Activated CD4-positive, alpha-beta T cell treated with anti-CD3 and anti-CD28 coated beads, Interleukin-2, amount 10 ng/mL, durations not matched to agents 7 days and 5 days (primary cell): Measurements from ENCODE around the gene HEMK1. TPM values are rescaled to one million over a fixed set of nuclear protein-coding genes. Genes with fewer than 3 reads are reported as not detected.

Source experiments
- CTCF ChIA-PET: fragments of 350-600 bp; sonication (Branson Sonifier 250); formaldehyde crosslinking; loops from one replicate; lab custom pipeline; 2021; ENCODE audit warnings: antibody characterized with exemption; lab: Charles Lee
- POLR2A ChIA-PET: fragments of 350-600 bp; sonication (Branson Sonifier 250); formaldehyde crosslinking; loops from one replicate; lab custom pipeline; 2021; ENCODE audit warnings: antibody characterized with exemption; lab: Charles Lee
- DNase-seq: peaks from one replicate; pipeline ENCODE4 v3.0.0-alpha.2; 2020
- H3K27ac Mint-ChIP-seq: one replicate; pipeline ENCODE4 v1.8.0; 2021; ENCODE audit warnings: mild to moderate bottlenecking, moderate library complexity, mixed read lengths
- H3K27me3 Mint-ChIP-seq: one replicate; pipeline ENCODE4 v1.8.0; 2021; ENCODE audit warnings: mixed read lengths
- H3K36me3 Mint-ChIP-seq: one replicate; pipeline ENCODE4 v1.8.0; 2021; ENCODE audit warnings: low read depth, mixed read lengths
- H3K4me1 Mint-ChIP-seq: one replicate; pipeline ENCODE4 v1.8.0; 2021; ENCODE audit warnings: mixed read lengths
- H3K4me3 Mint-ChIP-seq: one replicate; pipeline ENCODE4 v1.8.0; 2021; ENCODE audit warnings: mild to moderate bottlenecking, moderate library complexity, mixed read lengths
- H3K9me3 Mint-ChIP-seq: one replicate; pipeline ENCODE4 v1.8.0; 2021; ENCODE audit warnings: mixed read lengths
- total RNA-seq, 2 experiments: library from RNA; stranded (reverse); gene quantifications; one replicate each; pipeline ENCODE4 v1.2.3, GENCODE V29; 2021

The HEMK1 gene
- total RNA-seq, 2 experiments from 2014 or later, result 42.3 to 49.0 TPM

DNA sequence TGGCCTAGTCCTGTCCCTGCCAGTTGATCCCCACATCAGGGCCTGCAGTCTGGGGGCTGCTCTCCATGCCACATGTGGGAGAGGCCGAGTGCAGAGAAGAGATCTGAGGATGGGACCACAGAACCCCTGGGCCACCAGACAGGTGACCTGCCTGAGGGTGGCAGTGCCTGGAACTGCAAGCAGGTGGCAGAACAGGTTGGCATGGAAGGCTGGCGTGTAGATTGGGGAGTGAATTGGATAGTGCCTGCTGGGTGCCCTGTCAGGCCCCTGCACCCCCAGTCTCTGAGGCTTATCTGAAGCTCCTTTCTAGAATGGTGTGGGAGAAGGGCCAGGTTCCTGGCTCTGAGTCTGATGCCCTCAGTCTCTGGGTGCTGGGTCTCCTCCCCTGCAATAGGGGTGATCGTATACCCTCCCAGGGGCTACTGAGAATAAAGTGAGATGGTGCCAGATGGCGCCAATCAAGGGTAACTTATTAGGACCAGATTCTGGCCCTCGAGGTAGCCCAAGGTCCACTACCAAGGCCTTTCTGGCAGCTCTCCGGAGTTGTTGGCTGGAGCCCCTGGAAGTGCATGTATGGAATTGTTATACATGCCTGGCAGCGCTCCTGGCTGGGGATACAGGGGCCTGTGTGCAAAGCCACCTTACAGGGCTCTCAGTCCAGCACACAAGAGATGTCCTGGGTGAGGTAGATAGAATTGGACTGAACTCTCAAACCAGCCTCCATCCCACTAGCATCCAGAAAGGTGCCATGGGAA, 17.5 kb upstream of the HEMK1 start:
- Mint-ChIP-seq H3K27me3 (no peaks in the 10 kb centered on the region), H3K4me1 (peaks cover 9% of the 10 kb centered on the region), H3K27ac (no peak overlapping the region), H3K9me3 (no peaks in the 10 kb centered on the region), H3K36me3 (no peaks in the 10 kb centered on the region), H3K4me3 (no peak overlapping the region)
- ChIA-PET CTCF (interaction anchor here (1.4 to 2.3 kb wide), 4 partner anchors 10 to 203 kb away, joined by 4 to 10 read pairs (median 6); partner anchors contain the start of gene C3orf18), POLR2A (no interaction called here)
- DNase-seq, result no peak

DNA sequence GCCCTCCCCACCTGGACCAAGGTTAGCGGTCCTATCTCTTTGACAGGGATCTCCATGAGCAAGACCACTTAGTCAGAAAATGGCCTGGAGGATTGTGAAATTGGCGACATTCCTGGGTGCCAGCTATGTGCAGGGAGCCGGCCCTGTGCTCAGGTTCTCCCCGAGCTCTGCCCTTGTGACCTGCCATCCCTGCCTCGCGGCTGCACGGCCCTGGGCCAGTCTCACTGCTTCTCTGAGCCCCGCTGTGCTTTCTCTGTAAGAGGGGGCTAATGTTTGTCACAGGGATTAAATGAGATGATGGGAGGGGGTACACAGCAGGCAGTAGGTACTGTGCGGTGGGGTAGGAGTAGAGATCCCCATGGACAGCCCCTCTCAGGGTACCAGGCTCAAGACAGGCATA, 16.7 kb upstream of the HEMK1 start:
- H3K4me1 Mint-ChIP-seq, result peaks cover 9% of the 10 kb centered on the region
- no peaks in the 10 kb centered on the region for H3K9me3 Mint-ChIP-seq
- POLR2A ChIA-PET, result no interaction called here
- CTCF ChIA-PET, result interaction anchor here (1.0 to 1.8 kb wide), 2 partner anchors 10 to 11 kb away, joined by 3 to 4 read pairs; no protein-coding TSS in a partner anchor
- no peak for DNase-seq
- H3K4me3 Mint-ChIP-seq, result no peak overlapping the region
- H3K36me3 Mint-ChIP-seq, result no peaks in the 10 kb centered on the region
- no peaks in the 10 kb centered on the region for H3K27me3 Mint-ChIP-seq
- peak overlapping the region; percentile 7 for H3K27ac Mint-ChIP-seq

DNA sequence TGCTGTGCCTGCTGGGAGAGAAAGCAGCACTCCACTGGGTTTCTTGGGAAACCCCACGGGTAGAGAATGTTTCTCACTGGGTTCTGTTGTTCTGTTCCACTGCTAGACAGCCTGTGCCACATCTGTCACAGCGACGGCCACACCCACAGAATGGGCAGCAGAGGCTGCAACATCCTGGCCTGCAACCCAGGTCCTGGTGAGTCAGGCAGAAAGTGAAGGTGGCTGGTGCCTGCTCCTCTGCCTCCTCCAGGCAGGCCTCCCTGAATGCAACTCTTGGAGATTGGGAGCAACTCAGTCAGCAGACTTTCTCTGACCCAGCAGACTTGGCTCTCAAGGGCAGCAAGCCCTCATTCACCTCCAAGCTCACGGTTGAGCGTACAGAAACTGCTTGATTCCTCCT, 14.8 kb upstream of the HEMK1 start:
- H3K27ac Mint-ChIP-seq, result peak overlapping the region; percentile 46
- ChIA-PET CTCF (interaction anchor here (0.8 to 0.9 kb wide), 2 partner anchors 8 to 12 kb away, joined by 3 read pairs; no protein-coding TSS in a partner anchor), POLR2A (no interaction called here)
- H3K27me3 Mint-ChIP-seq, result no peaks in the 10 kb centered on the region
- H3K9me3 Mint-ChIP-seq, result no peaks in the 10 kb centered on the region
- peaks cover 9% of the 10 kb centered on the region for H3K4me1 Mint-ChIP-seq
- H3K4me3 Mint-ChIP-seq, result no peak overlapping the region
- DNase-seq, result peak; percentile 30
- H3K36me3 Mint-ChIP-seq, result no peaks in the 10 kb centered on the region

DNA sequence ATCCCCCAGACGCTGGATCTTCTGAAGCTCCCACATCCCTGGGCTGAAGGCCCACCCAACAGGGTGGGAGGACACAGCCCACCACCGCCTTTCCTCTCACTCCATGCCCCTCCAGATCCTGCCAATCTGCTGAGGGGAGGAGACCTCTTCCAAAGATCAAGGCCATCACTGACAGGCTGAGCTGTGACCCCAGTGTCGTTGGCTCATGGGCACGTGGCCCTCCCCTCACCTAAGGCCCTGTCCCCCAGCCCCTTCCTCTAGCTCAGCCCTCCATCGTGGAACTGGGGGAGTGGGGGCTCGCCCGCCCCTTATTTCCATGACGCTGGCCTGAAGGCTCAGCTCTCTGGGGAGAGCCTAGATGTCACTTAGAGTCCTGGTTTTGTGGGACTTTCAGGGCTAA, 12.2 kb upstream of the HEMK1 start:
- CTCF ChIA-PET, result interaction anchor here (0.5 to 1.1 kb wide), 6 partner anchors 9 to 1855 kb away, joined by 3 to 5 read pairs (median 3); partner anchors contain the start of gene C3orf18

DNA sequence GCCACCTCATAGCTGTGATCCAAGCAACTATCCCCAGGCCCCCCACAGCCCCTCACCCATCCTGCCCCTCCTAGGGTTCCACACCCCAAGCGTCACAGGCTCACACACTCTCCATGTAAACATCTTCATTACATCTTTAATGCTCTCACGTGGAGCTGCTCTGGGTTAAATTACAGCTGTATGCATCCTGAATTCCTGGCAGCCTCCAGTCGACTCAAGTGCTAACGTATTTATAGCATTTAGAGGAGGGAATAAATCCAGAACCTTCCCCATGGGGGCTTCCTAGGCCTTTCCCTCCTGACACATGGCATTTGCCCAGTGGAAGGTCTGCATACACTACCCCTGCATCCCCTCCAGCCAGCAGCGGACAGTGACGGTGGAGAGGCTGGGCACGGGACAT, 11.4 kb upstream of the HEMK1 start:
- Mint-ChIP-seq H3K27ac (no peak overlapping the region), H3K36me3 (no peaks in the 10 kb centered on the region), H3K4me3 (no peak overlapping the region), H3K4me1 (peaks cover 10% of the 10 kb centered on the region), H3K9me3 (no peaks in the 10 kb centered on the region), H3K27me3 (no peaks in the 10 kb centered on the region)
- CTCF ChIA-PET, result interaction anchor here (0.6 to 1.1 kb wide), 2 partner anchors 8 to 10 kb away, joined by 3 to 5 read pairs; partner anchors contain the start of gene C3orf18
- POLR2A ChIA-PET, result no interaction called here
- DNase-seq, result no peak

More for the DNA sequence above, 12.2 kb upstream of the HEMK1 start:
- Mint-ChIP-seq H3K4me3 (no peak overlapping the region), H3K9me3 (no peaks in the 10 kb centered on the region), H3K27ac (no peak overlapping the region), H3K36me3 (no peaks in the 10 kb centered on the region), H3K27me3 (no peaks in the 10 kb centered on the region), H3K4me1 (peaks cover 9% of the 10 kb centered on the region)
- no peak for DNase-seq
- POLR2A ChIA-PET, result interaction anchor here (0.6 kb wide), 1 partner anchor 35 kb away, joined by 4 read pairs; no protein-coding TSS in a partner anchor

DNA sequence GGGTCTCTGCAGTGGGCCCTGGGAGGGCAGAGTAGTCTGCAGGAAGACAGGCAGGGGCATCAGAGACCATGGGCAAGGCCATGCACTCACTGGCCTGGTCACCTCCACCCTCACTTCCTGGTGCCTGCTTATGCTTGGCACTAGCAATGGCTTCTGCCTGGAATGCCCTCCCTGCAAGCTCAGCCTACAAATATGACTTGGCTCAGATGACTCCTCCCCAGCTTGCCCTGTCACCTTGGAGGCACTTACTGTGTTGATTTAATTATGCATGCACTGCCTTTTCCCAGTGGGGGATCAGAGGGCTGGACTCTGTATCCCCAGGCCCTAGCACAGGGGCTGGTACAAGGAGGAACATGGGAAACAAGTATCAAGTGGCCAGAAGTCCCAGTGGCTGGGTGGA, 9.6 kb upstream of the HEMK1 start:
- DNase-seq, result no peak
- Mint-ChIP-seq H3K4me3 (no peak overlapping the region), H3K27me3 (no peaks in the 10 kb centered on the region), H3K36me3 (peaks cover under 1% of the 10 kb centered on the region), H3K27ac (no peak overlapping the region), H3K4me1 (peaks cover 18% of the 10 kb centered on the region), H3K9me3 (no peaks in the 10 kb centered on the region)
- CTCF ChIA-PET, result interaction anchor here (1.2 kb wide), 1 partner anchor 10 kb away, joined by 6 read pairs; the partner anchor contains the start of gene HEMK1
- POLR2A ChIA-PET, result no interaction called here

DNA sequence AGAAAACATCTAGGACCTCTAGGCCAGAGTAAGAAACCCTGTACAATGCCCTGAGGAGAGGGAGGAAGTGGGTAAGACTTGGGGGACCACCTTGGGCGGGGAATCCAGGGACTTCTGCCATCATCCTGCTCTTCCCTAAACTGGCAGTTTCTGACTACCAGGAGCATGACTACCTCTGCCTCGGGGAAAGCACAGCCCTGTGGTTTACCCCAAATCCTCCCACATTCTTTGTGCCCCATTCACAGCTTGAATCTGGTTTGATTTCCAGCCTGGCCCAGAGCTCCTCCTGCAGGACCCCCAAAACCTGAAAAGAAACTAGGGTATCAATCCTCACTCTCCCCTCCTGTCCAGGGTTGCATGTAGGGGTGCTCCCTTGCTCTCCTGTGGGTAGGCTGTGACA, 6.5 kb upstream of the HEMK1 start:
- no peak overlapping the region for H3K4me3 Mint-ChIP-seq
- H3K27ac Mint-ChIP-seq, result no peak overlapping the region
- no peaks in the 10 kb centered on the region for H3K27me3 Mint-ChIP-seq
- ChIA-PET CTCF (interaction anchor here (1.0 to 1.8 kb wide), 3 partner anchors 10 to 54 kb away, joined by 3 to 7 read pairs (median 4); partner anchors contain the start of gene MAPKAPK3), POLR2A (no interaction called here)
- H3K36me3 Mint-ChIP-seq, result peaks cover 5% of the 10 kb centered on the region
- no peaks in the 10 kb centered on the region for H3K9me3 Mint-ChIP-seq
- peaks cover 37% of the 10 kb centered on the region for H3K4me1 Mint-ChIP-seq
- no peak for DNase-seq

DNA sequence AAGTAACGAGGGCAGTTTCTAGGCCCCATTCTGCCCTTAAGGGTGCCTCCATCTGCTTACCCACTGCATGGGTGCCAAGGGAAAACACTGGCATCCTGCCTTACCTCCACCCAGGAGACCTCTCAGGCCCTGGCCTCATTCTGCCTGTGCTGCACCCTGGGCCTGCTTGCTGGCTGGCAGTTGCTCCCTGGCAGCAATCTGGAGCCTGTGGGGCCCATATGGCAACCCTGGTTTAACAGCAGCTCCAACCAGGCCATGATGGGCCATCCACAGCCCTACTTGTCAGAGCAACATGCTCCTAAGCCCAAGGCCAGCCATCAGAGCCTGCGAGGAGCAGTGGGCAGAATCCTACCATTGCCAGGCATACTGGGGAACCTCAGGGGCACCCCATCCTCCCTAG, 5.5 kb upstream of the HEMK1 start:
- POLR2A ChIA-PET, result no interaction called here
- DNase-seq, result no peak
- Mint-ChIP-seq H3K27me3 (no peaks in the 10 kb centered on the region), H3K36me3 (peaks cover 5% of the 10 kb centered on the region), H3K9me3 (no peaks in the 10 kb centered on the region), H3K4me1 (peaks cover 41% of the 10 kb centered on the region), H3K4me3 (no peak overlapping the region), H3K27ac (no peak overlapping the region)
- CTCF ChIA-PET, result interaction anchor here (1.0 to 1.8 kb wide), 3 partner anchors 9 to 52 kb away, joined by 3 to 7 read pairs (median 4); no protein-coding TSS in a partner anchor

DNA sequence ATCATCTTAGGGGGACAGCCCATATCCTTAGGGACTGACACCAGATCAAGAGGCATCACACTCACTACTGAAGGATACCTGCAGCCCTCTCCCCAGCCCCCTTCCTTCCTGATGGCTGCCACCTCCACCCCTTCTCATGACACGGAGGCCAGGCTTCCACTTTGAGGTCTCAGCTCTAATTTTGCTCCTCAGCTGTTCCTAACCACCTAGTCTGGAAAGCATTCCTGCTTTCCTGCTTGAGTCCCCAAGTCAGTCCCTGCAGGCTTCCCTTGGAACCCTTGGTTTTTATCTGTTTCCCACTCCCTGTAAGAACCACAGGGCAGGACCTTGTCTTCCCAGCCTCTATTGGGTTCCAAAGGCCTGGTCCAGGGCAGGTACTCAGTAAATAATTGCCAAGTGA, 5.0 kb upstream of the HEMK1 start:
- H3K36me3 Mint-ChIP-seq, result peaks cover 5% of the 10 kb centered on the region
- peaks cover 41% of the 10 kb centered on the region for H3K4me1 Mint-ChIP-seq
- no peaks in the 10 kb centered on the region for H3K9me3 Mint-ChIP-seq
- no peak overlapping the region for H3K27ac Mint-ChIP-seq
- POLR2A ChIA-PET, result no interaction called here
- DNase-seq, result no peak
- H3K4me3 Mint-ChIP-seq, result no peak overlapping the region
- CTCF ChIA-PET, result interaction anchor here (1.0 to 1.4 kb wide), 2 partner anchors 13 to 51 kb away, joined by 3 to 4 read pairs; no protein-coding TSS in a partner anchor
- H3K27me3 Mint-ChIP-seq, result no peaks in the 10 kb centered on the region

DNA sequence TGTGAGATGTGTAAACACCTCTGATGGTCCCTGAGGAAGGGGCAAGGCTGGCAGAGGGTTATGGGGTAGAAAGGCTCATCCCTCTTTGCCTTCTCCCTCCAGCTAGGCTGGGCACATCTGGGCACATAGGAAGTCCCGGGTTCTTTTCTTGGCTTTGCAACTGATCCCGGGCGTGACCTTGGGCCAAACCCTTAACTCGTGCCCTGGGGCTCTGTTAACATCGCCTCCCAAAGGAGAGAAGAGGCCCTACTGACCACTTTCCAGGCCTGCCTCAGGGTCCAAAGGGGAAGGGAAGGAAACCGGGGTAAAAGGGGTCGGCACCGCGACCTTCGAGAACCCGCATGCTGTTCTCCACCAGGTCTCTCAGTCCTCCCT, 2.3 kb upstream of the HEMK1 start:
- no peak for DNase-seq
- ChIA-PET CTCF (interaction anchor here (0.6 to 17.2 kb wide), 22 partner anchors 8 to 1141 kb away, joined by 3 to 284 read pairs (median 4); partner anchors contain the start of genes CISH and MAPKAPK3), POLR2A (interaction anchor here (1.0 to 1.2 kb wide), 3 partner anchors 35 to 45 kb away, joined by 4 to 7 read pairs (median 6); partner anchors contain the start of gene CISH)
- Mint-ChIP-seq H3K27ac (peak overlapping the region; percentile 68), H3K27me3 (no peaks in the 10 kb centered on the region), H3K9me3 (no peaks in the 10 kb centered on the region), H3K4me3 (peak overlapping the region; percentile 95), H3K36me3 (peaks cover 28% of the 10 kb centered on the region), H3K4me1 (peaks cover 60% of the 10 kb centered on the region)

DNA sequence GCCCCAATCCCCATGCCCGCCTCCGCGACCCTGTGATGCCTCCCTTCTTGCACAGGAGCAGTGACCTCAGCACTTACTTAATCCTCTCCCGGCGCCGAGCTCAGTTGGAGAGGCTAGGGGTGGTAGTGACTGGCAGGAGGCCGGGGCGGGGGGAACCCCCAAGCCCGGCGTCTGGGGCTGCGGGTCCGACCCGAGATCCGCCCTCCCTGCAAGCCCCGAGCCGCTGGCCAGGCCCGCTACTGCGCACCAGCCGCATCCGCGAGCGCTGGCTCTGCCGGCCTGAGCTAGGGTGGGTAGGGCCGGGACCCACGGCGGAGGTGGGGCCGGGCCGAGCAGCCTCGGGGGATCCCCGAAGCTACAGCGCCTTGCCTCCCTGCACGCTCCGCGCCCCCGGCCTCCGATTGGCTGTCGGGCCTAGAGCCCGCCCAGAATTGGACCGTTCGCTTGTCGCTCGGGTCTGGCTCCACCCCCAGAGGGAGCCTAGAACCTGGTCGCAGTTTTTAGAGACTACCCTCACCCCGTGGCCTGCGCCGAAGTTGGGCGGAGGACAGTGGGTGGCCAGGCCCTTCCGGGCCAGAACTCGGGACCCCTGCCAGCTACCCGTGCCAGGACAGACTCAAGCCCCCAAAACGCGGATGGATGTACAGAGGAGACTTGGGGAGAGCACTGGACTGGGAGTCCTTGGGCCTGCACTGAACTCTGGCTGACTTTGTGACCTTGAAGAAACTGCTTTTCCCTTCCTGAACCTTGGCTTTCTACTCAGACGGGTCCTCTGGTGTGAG, 1.7 kb upstream of the HEMK1 start, which contains the start of gene C3orf18:
Gene C3orf18 (minus strand): TSS at position 362 of the 782 bp plus-strand sequence. CDS start 2,048 bp downstream, outside the sequence.
- Mint-ChIP-seq H3K4me1 (peaks cover 65% of the 10 kb centered on the region), H3K36me3 (peaks cover 33% of the 10 kb centered on the region), H3K27me3 (no peaks in the 10 kb centered on the region), H3K9me3 (no peaks in the 10 kb centered on the region), H3K27ac (peak within 1 kb of the TSS; percentile 94), H3K4me3 (peak within 1 kb of the TSS; percentile 95)
- DNase-seq, result peak; percentile 97
- ChIA-PET CTCF (interaction anchor here (0.6 to 17.2 kb wide), 21 partner anchors 8 to 1141 kb away, joined by 3 to 284 read pairs (median 4); partner anchors contain the start of genes CISH and MAPKAPK3), POLR2A (interaction anchor here (0.7 to 1.2 kb wide), 4 partner anchors 34 to 217 kb away, joined by 3 to 7 read pairs (median 5); partner anchors contain the start of genes CISH, CYB561D2 and NPRL2)
